HEK293 (cell line): Measurements from ENCODE around the gene LDLRAD4.

Source experiments
- BCL11B ChIP-seq: fragments of 450-650 bp; formaldehyde crosslinking; IDR thresholded peaks from 2 replicates; pipeline ENCODE4 v1.5.1; 2016; ENCODE audit warnings: low read depth, missing biosample characterization, missing genetic modification characterization
- ZNF423 ChIP-seq: fragments of 450-650 bp; formaldehyde crosslinking; IDR thresholded peaks from 2 replicates; pipeline ENCODE4 v1.5.1; 2016; ENCODE audit warnings: missing biosample characterization, missing genetic modification characterization
- ZNF792 ChIP-seq: fragments of 450-650 bp; formaldehyde crosslinking; IDR thresholded peaks from 2 replicates; pipeline ENCODE4 v1.5.1; 2016; ENCODE audit warnings: missing biosample characterization, missing genetic modification characterization
- ZSCAN16 ChIP-seq: fragments of 450-650 bp; formaldehyde crosslinking; IDR thresholded peaks from 2 replicates; pipeline ENCODE4 v1.5.1; 2016; ENCODE audit warnings: missing biosample characterization, missing genetic modification characterization
- TF ChIP-seq, protein P1 (sequence below): fragments of 450-650 bp; formaldehyde crosslinking; IDR thresholded peaks from 2 replicates; pipeline ENCODE4 v1.5.1; 2016; ENCODE audit warnings: missing biosample characterization, missing genetic modification characterization
- TF ChIP-seq, protein P2 (sequence below): fragments of 450-650 bp; IDR thresholded peaks from 2 replicates; pipeline ENCODE4 v1.5.1; 2018; ENCODE audit warnings: missing biosample characterization, mild to moderate bottlenecking, missing genetic modification characterization

DNA sequence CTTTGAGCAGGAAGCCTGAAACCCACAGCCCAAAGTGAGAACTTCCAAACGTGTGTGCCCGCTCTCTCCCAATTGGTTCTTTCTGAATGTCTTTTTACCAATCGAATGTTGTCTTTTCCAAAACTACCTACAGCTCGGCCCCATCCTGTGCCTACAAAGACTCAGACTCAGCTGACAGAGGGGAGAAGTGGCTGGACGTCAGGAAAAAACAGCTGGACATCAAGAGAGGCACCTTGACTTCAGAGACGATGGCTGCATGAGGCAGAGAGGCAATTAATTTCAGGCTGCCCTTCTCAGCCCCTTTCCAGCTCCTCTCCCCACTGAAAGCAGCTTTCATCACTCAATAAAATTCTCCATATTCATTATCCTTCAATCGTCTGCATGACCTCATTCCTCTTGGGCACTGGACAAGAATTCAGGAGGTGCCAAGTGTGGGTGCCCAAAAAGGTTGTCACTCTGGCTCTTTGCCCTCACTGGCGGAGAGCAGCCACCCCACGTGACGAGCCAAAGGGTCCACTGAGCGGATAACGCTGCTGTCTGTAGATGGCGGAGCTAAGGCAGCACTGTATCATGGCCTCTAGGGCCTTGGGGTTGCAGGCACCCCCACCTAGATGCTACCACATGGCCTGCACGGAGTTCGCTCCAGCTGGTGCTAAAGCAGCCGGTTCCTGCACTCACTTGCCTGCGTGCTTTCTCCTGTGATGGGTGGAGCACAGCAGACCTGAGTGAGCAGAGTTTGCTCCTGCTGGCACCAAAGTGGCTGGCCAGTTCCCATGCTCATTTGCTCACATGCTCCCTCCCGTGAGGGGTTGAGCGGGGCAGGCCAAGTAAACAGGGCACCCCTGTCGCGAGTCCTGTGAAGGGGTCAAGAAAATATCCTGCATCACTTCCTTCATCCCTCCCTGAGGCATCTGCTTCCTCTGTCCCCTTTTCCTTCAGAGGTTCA lies 469.9 kb downstream of the LDLRAD4 start:
- TF ChIP-seq ZSCAN16 (tag by site-specific recombination) = no peak
- TF ChIP-seq, protein P1, sequence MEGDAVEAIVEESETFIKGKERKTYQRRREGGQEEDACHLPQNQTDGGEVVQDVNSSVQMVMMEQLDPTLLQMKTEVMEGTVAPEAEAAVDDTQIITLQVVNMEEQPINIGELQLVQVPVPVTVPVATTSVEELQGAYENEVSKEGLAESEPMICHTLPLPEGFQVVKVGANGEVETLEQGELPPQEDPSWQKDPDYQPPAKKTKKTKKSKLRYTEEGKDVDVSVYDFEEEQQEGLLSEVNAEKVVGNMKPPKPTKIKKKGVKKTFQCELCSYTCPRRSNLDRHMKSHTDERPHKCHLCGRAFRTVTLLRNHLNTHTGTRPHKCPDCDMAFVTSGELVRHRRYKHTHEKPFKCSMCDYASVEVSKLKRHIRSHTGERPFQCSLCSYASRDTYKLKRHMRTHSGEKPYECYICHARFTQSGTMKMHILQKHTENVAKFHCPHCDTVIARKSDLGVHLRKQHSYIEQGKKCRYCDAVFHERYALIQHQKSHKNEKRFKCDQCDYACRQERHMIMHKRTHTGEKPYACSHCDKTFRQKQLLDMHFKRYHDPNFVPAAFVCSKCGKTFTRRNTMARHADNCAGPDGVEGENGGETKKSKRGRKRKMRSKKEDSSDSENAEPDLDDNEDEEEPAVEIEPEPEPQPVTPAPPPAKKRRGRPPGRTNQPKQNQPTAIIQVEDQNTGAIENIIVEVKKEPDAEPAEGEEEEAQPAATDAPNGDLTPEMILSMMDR = no peak
- TF ChIP-seq, protein P2, sequence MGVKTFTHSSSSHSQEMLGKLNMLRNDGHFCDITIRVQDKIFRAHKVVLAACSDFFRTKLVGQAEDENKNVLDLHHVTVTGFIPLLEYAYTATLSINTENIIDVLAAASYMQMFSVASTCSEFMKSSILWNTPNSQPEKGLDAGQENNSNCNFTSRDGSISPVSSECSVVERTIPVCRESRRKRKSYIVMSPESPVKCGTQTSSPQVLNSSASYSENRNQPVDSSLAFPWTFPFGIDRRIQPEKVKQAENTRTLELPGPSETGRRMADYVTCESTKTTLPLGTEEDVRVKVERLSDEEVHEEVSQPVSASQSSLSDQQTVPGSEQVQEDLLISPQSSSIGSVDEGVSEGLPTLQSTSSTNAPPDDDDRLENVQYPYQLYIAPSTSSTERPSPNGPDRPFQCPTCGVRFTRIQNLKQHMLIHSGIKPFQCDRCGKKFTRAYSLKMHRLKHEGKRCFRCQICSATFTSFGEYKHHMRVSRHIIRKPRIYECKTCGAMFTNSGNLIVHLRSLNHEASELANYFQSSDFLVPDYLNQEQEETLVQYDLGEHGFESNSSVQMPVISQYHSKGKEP = no peak
- TF ChIP-seq ZNF792 (tag by site-specific recombination) = no peak
- no peak for TF ChIP-seq ZNF423 (tag by site-specific recombination)
- no peak for TF ChIP-seq BCL11B
